GM19452 (cell line): ENCODE results near the gene SPSB2.
"Not testable (repeated sequence)": the region's sequence is repeated elsewhere in the genome, so short reads cannot be mapped to it uniquely, and the experiment has no call there.

Experiments used
- ATAC-seq: cut with Tn5 transposase; IDR thresholded peaks from one replicate; pipeline ENCODE4 v1.9.1; 2021; ENCODE audit not compliant: unreplicated experiment

The SPSB2 gene

GRCh38 chr12:6871052-6871957 is 1.8 kb downstream of the SPSB2 start:
- ATAC-seq = no peak

GRCh38 chr12:6870304-6870703 is 2.8 kb downstream of the SPSB2 start:
- ATAC-seq = not testable (repeated sequence)

- ATAC-seq = no peak
Measured at GRCh38 chr12:6869049-6870021, 3.8 kb downstream of the SPSB2 start.

GRCh38 chr12:6868211-6869048 is 4.7 kb downstream of the SPSB2 start:
- ATAC-seq = no peak

GRCh38 chr12:6867413-6868210 is 5.5 kb downstream of the SPSB2 start, which contains the start of gene TPI1:
TSS of gene TPI1 (plus strand) at chr12:6867531. CDS start at chr12:6867567, 36 bp downstream.
- peak; percentile 57 for ATAC-seq

- ATAC-seq = no peak
Measured at GRCh38 chr12:6866920-6867412, 6.1 kb downstream of the SPSB2 start.

GRCh38 chr12:6866163-6866919 is 6.8 kb downstream of the SPSB2 start:
- no peak for ATAC-seq

GRCh38 chr12:6865307-6865706 is 7.8 kb downstream of the SPSB2 start:
- ATAC-seq = not testable (repeated sequence)

GRCh38 chr12:6863586-6864321 is 9.3 kb downstream of the SPSB2 start:
- no peak for ATAC-seq

- ATAC-seq = no peak
Measured at GRCh38 chr12:6863033-6863432, 10.1 kb downstream of the SPSB2 start.

GRCh38 chr12:6861391-6861790 is 11.7 kb downstream of the SPSB2 start:
- ATAC-seq = no peak

- no peak for ATAC-seq
Measured at GRCh38 chr12:6860942-6861341, 12.2 kb downstream of the SPSB2 start.

GRCh38 chr12:6860116-6860515 is 13.0 kb downstream of the SPSB2 start:
- ATAC-seq = no peak

- ATAC-seq = no peak
Measured at GRCh38 chr12:6858799-6859198, 14.3 kb downstream of the SPSB2 start.

GRCh38 chr12:6855322-6855721 is 17.8 kb downstream of the SPSB2 start:
- no peak for ATAC-seq

- no peak for ATAC-seq
Measured at GRCh38 chr12:6854036-6854435, 19.1 kb downstream of the SPSB2 start.

- ATAC-seq = no peak
Measured at GRCh38 chr12:6853626-6854025, 19.5 kb downstream of the SPSB2 start.

GRCh38 chr12:6852651-6853354 is 20.3 kb downstream of the SPSB2 start:
- no peak for ATAC-seq
